ENCODE data around the gene PTPRF. TPM values are rescaled to one million over a fixed set of nuclear protein-coding genes. Genes with fewer than 3 reads are reported as not detected.

PTPRF gene
- total RNA-seq, 1 donor from 2014 or later: 290 TPM

DNA sequence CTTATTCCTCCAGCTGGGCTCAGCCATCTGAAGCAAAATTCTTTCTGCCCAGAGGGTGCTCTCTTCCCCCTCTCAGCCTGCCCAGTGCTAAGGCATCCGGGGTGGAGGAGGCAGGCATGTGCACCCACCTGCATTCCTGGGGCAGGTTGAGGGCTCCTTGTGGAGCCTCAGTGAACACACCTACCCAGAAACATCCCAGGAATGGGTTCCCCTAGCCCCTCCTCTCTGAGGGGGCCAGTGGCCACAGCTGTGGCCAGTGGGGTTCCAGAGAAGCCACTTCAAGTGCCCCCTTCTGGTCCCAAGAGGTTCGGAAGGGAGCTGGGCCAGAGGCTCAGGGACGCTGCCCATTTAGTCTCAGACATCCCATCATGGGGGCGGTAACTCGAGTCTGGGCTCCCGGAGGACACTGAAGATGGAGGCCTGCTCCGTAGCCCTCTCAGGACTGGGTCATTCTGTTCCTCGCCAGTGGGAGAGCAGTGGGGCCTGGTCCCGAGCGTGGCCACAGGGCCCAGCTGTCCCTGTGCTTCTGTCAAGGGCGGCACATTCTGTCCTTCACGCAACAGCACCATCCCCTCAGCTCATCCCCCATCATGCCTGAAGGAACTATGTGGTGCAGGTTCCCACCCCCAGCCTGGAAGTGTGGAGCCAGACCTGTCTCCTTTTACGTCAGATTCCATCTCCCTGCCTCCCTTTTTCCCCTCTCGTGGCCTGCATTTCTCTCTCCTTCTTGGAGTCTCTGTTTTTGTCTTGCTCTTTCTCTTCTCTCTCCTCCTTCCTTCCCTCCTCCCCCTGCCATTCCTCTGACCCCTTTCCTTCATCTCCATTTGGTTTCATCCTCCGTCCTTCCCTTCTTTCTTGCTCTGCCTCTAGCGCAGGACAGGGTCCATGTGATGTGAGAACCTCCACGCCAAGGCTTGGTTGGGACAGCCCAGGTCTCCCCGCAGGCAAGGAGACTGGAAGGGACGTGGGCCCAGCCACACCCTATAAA, 69.6 kb downstream of the PTPRF start:
- DNase-seq (ENCODE audit: low spot score): no peak
- ATAC-seq: no peak

DNA sequence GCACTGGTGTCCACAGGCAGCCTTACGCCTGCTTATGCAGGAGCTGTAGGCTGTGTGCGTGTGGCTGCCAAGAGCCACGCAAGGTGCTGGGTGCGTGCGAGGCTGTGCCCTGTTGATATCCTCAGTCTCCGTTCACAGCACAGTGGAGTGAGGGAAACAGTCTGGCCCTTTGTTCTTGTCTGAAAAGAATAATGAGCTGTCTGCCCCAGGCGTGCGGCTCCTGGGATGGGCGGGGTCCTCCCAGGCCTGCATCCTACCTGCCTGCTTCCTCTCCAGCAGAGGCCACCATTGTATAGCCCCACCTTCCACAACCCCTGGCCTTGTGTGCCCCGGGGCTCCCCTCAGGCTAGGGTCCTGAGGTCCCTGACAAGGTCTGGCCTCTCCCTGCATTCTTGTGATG, 72.3 kb downstream of the PTPRF start:
- DNase-seq (ENCODE audit: low spot score) (no peak), ATAC-seq (no peak)

DNA sequence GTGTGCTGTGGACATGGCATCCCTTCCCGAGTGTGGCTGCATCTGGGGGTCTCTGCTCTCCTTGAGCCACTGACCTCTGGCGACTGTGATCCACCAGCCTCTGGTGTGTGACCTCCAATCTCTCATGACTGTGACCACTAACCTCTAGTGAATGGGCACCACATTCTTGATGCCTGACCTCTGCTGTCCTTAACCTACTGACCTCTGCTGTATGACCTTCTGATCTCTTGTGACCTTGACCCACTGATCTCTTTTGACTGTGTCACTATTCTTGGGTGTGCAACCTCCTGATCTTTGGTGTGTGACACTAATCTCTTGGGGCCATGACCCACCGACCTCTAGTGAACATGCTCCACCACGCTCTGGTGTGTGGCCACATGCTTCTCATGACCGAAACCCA, 73.5 kb downstream of the PTPRF start:
- no peak for DNase-seq (ENCODE audit: low spot score)
- no peak for ATAC-seq

DNA sequence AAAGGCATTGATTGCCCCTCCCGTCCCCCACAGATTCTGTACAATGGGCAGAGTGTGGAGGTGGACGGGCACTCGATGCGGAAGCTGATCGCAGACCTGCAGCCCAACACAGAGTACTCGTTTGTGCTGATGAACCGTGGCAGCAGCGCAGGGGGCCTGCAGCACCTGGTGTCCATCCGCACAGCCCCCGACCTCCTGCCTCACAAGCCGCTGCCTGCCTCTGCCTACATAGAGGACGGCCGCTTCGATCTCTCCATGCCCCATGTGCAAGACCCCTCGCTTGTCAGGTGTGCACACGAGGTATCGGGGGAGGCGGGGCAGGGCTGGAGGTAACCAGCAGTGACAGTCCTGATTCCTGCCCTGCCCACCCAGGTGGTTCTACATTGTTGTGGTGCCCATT, 74.5 kb downstream of the PTPRF start:
- ATAC-seq (no peak), DNase-seq (ENCODE audit: low spot score) (no peak)

DNA sequence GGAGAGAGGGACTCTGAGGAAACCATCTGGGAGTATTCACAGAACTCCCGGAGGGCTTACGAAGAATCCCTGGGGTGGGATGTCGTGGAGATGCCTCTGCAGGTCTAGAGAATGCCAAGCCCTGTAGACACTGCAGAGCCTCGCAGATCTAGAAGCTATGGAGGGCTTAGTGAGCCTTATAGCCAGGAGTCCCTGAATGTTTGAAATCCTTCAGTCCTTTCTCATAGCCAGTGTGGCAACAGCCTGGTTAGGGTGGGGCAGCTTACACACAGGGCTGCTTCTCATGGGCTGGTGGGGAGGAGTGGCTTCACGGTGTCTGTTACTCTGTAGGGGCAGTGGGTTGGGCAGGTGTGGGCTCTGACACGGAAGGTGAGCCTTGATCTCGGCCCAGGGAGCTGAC, 75.1 kb downstream of the PTPRF start:
- DNase-seq (ENCODE audit: low spot score): no peak
- no peak for ATAC-seq

DNA sequence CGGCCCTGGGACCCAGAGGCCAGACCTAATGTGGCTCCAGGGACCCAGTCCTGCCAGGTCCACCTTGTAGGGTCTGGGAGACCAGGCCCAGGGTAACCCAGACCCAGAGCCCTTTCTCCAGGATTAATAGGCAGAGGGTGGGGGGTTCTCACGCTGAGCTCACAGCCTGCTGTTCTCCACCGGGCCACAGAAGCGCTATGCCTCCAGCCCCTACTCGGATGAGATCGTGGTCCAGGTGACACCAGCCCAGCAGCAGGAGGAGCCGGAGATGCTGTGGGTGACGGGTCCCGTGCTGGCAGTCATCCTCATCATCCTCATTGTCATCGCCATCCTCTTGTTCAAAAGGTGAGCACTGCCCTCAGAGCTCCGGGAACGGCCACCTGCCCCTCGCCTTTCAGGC, 75.9 kb downstream of the PTPRF start:
- DNase-seq (ENCODE audit: low spot score) (no peak), ATAC-seq (no peak)

DNA sequence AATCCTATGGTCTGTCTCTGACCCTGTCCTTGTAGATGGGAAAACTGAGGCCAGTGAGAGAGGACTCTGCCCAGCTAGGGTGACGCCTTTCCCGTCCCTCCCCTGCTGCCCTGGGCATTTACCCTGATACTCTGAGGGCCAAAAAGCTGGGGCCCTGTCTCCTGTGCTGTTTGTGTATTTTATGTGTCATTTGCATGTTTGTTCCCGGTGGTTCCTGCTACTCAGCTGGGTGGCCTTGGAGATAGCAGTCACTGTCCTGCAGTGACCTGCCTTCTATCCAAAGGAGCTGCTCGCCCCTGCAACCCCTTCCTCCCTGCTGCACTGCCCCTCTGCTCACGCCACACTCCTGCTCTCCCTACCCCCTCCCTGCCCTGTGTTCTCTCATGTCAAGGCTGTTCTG, 78.1 kb downstream of the PTPRF start:
- ATAC-seq: no peak
- no peak for DNase-seq (ENCODE audit: low spot score)

DNA sequence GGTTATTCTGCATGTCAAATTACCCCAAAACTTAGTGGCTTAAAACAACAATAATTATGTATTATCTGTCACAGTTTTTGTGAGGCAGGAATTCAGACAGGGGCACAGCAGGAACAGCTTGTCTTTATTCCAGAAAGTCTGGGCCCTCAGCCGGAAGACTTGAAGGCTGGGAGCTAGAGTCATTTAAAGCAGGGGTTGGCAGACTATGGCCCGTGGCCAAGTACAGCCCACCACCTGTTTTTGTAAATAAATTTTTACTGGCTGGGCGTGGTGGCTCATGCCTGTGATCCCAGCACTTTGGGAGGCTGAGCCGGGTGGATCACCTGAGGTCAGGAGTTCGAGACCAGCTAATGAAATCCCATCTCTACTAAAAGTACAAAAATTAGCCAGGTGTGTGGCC, 79.7 kb downstream of the PTPRF start:
- no peak for DNase-seq (ENCODE audit: low spot score)
- ATAC-seq: no peak

DNA sequence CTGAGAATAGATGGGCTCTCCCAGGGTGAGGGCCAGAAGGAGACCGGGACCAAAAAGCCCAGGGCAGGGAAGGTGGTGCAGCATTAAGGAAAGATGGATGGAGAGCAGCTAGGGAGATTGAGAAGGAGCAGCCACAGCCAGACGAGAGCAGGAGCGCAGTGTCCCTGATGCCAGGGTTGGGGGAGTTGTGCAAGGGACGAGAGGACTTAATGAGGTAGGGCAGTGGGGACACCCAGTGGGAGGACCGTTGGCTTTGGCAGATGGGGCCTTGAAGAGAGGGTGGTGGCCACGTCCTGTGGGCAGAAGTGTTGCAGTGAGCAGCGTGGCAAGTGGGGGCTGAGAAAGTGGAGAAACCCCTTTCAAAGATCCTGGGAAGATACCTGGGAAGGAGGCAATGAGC, 81.3 kb downstream of the PTPRF start:
- ATAC-seq: no peak
- no peak for DNase-seq (ENCODE audit: low spot score)

DNA sequence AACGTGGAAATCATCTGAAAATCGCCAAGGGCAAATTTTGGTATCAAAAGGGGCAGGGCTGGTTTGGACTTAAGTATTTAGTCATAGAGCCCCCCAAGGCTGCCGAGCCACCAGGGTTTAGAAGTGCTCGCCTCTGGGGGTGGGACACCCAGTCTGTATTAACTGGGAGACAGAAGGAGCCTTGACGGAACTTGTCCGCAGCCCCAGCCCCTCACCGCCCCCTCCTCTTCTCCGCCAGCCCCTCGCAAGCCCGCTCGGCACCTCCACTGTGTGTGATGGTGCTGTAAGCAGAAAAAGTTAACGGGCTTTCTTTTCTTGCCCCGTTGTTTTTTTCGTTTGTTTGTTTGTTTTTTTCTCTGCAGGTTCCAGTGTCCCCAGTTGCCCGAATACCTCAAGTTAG, 81.7 kb downstream of the PTPRF start:
- ATAC-seq (no peak), DNase-seq (ENCODE audit: low spot score) (no peak)

DNA sequence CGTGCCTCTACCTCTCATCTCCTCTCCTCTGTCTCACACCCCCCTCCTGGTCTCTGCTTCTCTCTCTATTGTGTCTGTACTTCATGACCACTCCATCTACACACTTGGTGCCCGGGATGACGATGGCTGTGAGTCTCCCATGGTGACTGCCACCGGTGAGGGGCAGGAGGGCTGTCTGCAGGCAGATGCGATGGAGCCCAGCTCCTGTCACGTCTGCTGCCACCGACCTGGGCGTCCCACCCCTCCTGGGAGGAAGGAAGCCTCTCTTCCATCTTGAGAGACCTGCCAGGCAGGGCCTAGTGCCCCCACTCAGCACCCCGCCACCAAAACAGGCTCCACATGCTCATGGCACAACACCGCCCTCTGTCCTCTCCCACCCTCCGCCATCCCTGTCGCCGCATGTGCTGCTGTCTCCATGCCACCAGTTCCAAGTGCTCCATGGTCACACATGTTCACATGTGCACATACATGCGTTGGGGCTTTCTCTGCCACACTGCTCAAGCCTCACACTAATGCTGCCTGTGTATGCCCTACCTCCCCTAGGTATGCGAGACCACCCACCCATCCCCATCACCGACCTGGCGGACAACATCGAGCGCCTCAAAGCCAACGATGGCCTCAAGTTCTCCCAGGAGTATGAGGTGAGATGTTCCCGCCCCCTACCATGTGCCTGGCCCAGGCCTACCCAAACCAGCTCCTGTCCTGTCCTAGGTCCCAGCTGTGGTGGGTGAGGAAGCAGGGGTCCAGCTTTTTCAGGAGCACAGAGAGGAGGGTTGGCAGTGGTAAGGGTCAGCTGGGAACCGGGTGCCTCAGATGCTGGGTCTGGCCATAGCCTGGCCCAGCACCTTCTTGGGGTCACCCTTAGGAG, 82.6 kb downstream of the PTPRF start:
- DNase-seq (ENCODE audit: low spot score) (no peak), ATAC-seq (no peak)

DNA sequence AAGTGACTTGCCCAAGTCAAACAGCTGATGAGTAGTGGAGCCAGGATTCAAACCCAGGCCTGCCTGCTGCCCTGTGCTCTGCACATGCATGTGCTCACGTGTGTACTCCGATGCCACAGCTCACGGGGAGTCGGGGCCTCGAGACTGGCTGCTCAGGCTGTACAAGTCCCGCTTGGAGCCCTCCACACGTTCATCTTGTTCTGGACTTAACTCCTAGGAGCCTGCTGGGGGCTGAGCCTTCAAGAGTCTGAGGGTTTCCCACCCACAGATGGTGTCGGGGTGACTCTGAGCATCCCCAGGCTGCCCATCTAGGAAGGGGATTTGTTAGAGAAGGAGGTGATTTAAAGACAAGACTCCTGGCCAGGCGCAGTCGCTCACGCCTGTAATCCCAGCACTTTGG, 83.5 kb downstream of the PTPRF start:
- ATAC-seq (no peak), DNase-seq (ENCODE audit: low spot score) (no peak)

DNA sequence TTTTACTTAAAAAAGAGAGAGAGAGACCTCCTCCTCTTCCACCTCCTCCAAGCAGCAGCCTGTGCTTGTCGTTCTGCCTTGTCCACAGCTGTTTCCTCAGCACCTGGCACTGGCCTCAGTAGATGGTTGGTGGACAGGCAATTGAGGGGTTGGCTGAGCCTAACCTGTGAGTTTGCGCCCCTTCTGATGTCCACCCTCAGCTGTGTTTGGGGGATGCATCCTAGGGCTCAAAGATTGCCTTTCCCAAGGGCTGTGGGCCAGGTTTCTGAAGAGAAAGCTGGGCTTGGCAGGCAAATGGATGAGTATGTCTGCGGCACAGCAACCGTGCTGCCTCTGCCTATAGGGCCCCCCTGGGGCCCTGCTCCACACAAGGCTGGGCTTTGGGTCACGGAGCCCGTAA, 84.2 kb downstream of the PTPRF start:
- ATAC-seq: no peak

DNA sequence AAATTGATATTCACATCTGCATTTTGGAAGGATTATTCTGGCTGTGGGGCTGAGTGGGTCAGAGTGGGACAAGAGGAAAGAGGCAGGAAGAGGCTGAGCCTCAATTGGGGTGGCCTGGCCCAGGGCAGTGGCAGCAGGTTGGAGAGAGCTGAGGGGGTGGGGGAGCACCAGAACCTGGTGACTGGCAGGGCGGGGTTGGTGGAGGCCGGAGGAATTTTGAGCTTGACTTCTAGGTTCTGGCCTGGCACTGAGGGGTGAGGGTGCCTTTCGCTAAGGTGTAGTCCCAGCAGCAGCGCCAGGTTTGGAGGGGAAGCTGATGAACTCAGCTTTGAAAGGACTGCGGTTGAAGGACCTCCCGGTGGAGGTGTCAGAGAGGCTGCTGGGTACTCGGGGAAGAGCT, 85.7 kb downstream of the PTPRF start:
- DNase-seq (ENCODE audit: low spot score) (no peak), ATAC-seq (no peak)

More for the DNA sequence above, 84.2 kb downstream of the PTPRF start:
- DNase-seq (ENCODE audit: low spot score): no peak

DNA sequence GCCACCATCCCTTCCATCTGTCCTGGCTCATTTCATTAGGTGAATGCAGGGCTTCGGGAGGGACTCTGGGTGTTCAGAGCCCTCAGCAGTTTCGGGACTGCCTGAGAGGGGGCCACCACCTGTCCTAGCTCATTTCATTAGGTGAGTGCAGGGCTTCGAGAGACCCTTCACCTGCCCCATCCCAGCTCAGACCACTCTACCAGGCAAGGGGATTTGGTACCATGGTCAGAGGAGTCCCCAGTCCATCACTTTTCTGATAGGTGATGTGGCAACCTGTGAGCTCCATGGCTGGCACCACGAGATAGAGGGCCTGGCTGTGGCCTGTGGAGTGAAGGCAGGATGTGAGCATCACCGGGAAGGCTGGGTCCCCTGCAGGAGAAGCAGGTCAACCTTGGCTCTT, 86.3 kb downstream of the PTPRF start:
- DNase-seq (ENCODE audit: low spot score) (no peak), ATAC-seq (no peak)

DNA sequence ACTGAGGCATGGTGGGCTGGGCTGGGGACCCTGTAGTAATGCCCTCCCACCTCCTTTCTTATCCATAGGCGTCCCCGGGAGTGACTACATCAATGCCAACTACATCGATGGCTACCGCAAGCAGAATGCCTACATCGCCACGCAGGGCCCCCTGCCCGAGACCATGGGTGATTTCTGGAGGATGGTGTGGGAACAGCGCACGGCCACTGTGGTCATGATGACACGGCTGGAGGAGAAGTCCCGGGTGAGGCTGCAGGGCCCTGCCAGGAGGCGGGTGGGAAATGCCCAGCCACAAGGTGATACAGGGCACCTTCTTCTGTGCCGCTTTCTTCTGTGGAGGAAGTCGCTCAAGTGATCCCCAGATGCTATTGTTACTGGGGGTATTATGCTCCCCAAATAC, 87.0 kb downstream of the PTPRF start:
- DNase-seq (ENCODE audit: low spot score): no peak

DNA sequence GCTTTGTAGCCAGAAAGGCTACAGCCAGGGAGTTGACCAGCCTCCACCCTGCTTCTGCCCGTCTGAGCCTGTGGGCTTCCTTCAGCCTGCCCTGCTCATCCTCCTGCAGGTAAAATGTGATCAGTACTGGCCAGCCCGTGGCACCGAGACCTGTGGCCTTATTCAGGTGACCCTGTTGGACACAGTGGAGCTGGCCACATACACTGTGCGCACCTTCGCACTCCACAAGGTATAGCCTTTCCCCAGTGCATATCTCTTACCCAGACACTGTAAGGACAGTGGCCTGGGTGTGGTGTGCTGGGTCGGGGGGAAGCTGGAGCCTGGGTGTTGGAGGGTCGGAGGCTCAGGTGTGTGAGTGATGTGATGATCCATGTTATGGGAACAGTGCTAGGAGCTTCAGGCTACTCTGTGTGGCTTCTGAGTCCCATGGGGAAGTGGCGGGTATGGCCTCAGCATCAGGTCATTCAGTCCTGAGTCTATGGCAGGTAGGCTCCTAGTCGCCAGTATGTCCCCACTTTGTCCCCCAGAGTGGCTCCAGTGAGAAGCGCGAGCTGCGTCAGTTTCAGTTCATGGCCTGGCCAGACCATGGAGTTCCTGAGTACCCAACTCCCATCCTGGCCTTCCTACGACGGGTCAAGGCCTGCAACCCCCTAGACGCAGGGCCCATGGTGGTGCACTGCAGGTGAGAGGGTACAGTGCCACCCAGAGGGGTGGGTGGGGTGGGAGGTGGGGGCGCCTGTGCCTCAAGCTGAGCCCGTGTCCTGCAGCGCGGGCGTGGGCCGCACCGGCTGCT, 88.0 kb downstream of the PTPRF start:
- ATAC-seq: no peak
- DNase-seq (ENCODE audit: low spot score): no peak

More for the DNA sequence above, 87.0 kb downstream of the PTPRF start:
- no peak for ATAC-seq

DNA sequence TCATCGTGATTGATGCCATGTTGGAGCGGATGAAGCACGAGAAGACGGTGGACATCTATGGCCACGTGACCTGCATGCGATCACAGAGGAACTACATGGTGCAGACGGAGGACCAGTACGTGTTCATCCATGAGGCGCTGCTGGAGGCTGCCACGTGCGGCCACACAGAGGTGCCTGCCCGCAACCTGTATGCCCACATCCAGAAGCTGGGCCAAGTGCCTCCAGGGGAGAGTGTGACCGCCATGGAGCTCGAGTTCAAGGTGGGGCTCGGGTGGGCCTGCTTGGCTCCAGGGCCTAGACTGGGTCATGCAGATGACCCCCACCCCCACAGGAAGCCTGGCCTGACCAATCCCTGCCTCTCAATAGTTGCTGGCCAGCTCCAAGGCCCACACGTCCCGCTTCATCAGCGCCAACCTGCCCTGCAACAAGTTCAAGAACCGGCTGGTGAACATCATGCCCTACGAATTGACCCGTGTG, 88.7 kb downstream of the PTPRF start:
- no peak for ATAC-seq
- no peak for DNase-seq (ENCODE audit: low spot score)

DNA sequence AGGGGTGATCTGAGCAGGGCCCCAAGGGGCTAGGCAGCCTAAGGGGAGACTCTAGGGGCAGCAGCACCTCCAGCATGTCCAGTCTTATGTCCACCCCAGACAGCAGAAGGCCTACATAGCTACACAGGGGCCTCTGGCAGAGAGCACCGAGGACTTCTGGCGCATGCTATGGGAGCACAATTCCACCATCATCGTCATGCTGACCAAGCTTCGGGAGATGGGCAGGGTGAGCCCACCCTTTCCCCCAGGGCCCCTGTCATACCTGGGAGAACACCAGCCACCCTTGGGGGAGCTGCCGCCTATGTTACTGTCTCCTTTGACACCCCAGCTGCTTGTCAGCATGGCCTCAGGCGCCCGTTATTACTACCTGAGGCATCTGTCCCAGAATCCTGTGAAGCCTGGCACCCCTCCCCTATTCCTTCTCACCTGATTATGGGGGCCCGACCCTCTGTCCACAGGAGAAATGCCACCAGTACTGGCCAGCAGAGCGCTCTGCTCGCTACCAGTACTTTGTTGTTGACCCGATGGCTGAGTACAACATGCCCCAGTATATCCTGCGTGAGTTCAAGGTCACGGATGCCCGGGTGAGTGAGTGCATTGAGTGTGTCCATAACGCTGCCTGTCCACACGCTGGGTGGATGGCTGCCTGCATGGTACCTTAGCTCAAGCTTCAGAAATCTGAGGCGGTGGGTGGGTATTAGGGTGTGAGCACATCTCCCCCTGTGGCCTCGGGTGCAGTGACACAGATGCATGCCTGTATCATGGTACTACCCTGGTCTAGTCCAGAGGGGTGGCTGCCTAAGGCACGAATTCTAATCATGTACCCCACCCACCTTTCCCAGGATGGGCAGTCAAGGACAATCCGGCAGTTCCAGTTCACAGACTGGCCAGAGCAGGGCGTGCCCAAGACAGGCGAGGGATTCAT, 89.6 kb downstream of the PTPRF start:
- DNase-seq (ENCODE audit: low spot score): no peak
- ATAC-seq: no peak

DNA sequence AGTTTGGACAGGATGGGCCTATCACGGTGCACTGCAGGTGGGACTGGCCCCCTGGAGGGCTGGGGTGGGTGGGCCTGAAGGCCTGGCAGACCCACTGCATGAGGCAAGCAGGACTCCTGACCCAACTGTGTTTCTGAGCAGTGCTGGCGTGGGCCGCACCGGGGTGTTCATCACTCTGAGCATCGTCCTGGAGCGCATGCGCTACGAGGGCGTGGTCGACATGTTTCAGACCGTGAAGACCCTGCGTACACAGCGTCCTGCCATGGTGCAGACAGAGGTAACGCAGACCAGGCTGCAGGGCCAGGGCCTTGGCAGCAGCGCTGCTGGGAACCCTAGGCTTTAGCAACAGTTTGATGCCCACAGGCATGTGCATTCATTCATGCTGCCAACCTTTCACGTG, 90.3 kb downstream of the PTPRF start:
- DNase-seq (ENCODE audit: low spot score): no peak
- no peak for ATAC-seq
